Measurements from ENCODE around the gene LLGL1.
"Not testable (repeated sequence)": the region's sequence is repeated elsewhere in the genome, so short reads cannot be mapped to it uniquely, and the experiment has no call there.

Gene LLGL1

GRCh38 chr17:18194804-18195203, 30.6 kb upstream of the LLGL1 start:
- peaks cover 54% of the 10 kb centered on the region for H3K36me3 ChIP-seq (ENCODE audit: control insufficient read depth, low read depth, low read length)
- H3K9me3 ChIP-seq (ENCODE audit: control insufficient read depth, low read depth, low read length): no peaks in the 10 kb centered on the region
- H3K4me3 ChIP-seq (ENCODE audit: low read length): no peak overlapping the region
- no peaks in the 10 kb centered on the region for H3K4me1 ChIP-seq (ENCODE audit: control insufficient read depth, low read depth, low read length)
- H3K27me3 ChIP-seq (ENCODE audit: control insufficient read depth, insufficient read depth, low read length): no peaks in the 10 kb centered on the region
- no peak overlapping the region for H3K9ac ChIP-seq (ENCODE audit: low read length)
- no peak overlapping the region for H3K27ac ChIP-seq (ENCODE audit: low read length)

DNA sequence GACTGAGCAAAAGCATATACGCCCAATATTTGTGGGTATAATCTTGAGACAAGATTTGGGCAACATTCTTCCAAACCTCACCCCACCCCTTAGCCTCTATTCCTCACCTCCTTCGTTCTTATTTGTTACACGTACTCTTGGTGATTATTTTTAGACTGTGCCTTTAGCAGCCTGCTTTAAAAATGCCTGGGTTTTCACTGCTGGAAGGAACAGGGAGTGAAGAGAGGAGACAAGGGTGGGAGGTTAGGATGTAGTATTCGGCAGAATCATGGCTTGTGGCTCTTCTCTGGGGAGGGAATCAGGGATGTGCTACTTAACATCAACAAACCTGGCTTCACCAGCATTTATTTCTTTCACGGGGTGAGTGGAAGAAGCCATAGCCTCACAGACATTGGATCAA, 30.2 kb upstream of the LLGL1 start:
- Histone ChIP-seq H3K4me1 (ENCODE audit: control insufficient read depth, low read depth, low read length) (no peaks in the 10 kb centered on the region), H3K9me3 (ENCODE audit: control insufficient read depth, low read depth, low read length) (no peaks in the 10 kb centered on the region), H3K27me3 (ENCODE audit: control insufficient read depth, insufficient read depth, low read length) (no peaks in the 10 kb centered on the region), H3K27ac (ENCODE audit: low read length) (no peak overlapping the region), H3K4me3 (ENCODE audit: low read length) (no peak overlapping the region), H3K9ac (ENCODE audit: low read length) (no peak overlapping the region), H3K36me3 (ENCODE audit: control insufficient read depth, low read depth, low read length) (peaks cover 54% of the 10 kb centered on the region)

DNA sequence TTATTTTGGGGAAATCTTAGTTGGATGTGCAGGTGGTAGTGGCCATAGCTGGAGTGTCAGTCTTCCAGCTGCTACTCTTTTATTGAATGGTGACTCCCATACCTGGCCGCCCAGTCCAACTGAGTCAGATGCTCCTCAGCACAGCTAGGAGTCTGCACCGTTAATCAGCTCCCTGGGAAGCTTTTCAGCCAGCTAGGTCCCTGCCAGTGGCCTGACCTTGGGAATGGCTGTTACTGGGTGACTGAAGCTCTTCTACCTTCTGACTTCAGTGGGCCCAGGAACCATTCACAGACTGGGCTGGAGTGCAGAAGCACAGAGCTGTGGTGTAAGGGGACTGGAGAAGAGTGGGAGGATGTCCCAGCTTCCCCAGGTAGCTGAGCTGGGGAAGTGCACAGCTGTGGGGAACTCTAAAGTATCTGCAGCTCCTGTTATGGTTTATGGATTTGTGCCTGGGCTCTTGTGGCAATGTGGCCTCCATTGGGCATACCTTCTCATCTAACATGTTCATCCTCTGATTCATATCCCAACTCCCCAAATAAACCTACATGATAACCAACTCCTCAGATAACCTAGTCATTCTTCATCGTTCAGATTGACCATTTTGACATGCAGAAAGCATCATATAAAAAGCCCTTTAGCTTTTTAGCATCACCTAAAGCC, 27.8 kb upstream of the LLGL1 start:
- Histone ChIP-seq H3K27me3 (ENCODE audit: control insufficient read depth, insufficient read depth, low read length) (no peaks in the 10 kb centered on the region), H3K4me1 (ENCODE audit: control insufficient read depth, low read depth, low read length) (no peaks in the 10 kb centered on the region), H3K27ac (ENCODE audit: low read length) (no peak overlapping the region), H3K9ac (ENCODE audit: low read length) (no peak overlapping the region), H3K36me3 (ENCODE audit: control insufficient read depth, low read depth, low read length) (peaks cover 47% of the 10 kb centered on the region), H3K9me3 (ENCODE audit: control insufficient read depth, low read depth, low read length) (no peaks in the 10 kb centered on the region), H3K4me3 (ENCODE audit: low read length) (no peak overlapping the region)

- H3K4me3 ChIP-seq (ENCODE audit: low read length): no peak overlapping the region
- no peaks in the 10 kb centered on the region for H3K4me1 ChIP-seq (ENCODE audit: control insufficient read depth, low read depth, low read length)
- H3K9me3 ChIP-seq (ENCODE audit: control insufficient read depth, low read depth, low read length): no peaks in the 10 kb centered on the region
- no peaks in the 10 kb centered on the region for H3K27me3 ChIP-seq (ENCODE audit: control insufficient read depth, insufficient read depth, low read length)
- no peak overlapping the region for H3K27ac ChIP-seq (ENCODE audit: low read length)
- no peak overlapping the region for H3K9ac ChIP-seq (ENCODE audit: low read length)
- peaks cover 47% of the 10 kb centered on the region for H3K36me3 ChIP-seq (ENCODE audit: control insufficient read depth, low read depth, low read length)
Observed at GRCh38 chr17:18198530-18198929, 26.9 kb upstream of the LLGL1 start.

GRCh38 chr17:18201108-18201507, 24.3 kb upstream of the LLGL1 start:
- H3K9me3 ChIP-seq (ENCODE audit: control insufficient read depth, low read depth, low read length): no peaks in the 10 kb centered on the region
- H3K4me1 ChIP-seq (ENCODE audit: control insufficient read depth, low read depth, low read length): no peaks in the 10 kb centered on the region
- no peak overlapping the region for H3K4me3 ChIP-seq (ENCODE audit: low read length)
- H3K9ac ChIP-seq (ENCODE audit: low read length): no peak overlapping the region
- H3K36me3 ChIP-seq (ENCODE audit: control insufficient read depth, low read depth, low read length): peaks cover 38% of the 10 kb centered on the region
- no peak overlapping the region for H3K27ac ChIP-seq (ENCODE audit: low read length)
- H3K27me3 ChIP-seq (ENCODE audit: control insufficient read depth, insufficient read depth, low read length): no peaks in the 10 kb centered on the region

- Histone ChIP-seq H3K27me3 (ENCODE audit: control insufficient read depth, insufficient read depth, low read length) (no peaks in the 10 kb centered on the region), H3K36me3 (ENCODE audit: control insufficient read depth, low read depth, low read length) (peaks cover 29% of the 10 kb centered on the region), H3K9ac (ENCODE audit: low read length) (no peak overlapping the region), H3K4me1 (ENCODE audit: control insufficient read depth, low read depth, low read length) (no peaks in the 10 kb centered on the region), H3K27ac (ENCODE audit: low read length) (no peak overlapping the region), H3K9me3 (ENCODE audit: control insufficient read depth, low read depth, low read length) (no peaks in the 10 kb centered on the region), H3K4me3 (ENCODE audit: low read length) (no peak overlapping the region)
Observed at GRCh38 chr17:18203308-18203707, 22.1 kb upstream of the LLGL1 start.

- Histone ChIP-seq H3K9me3 (ENCODE audit: control insufficient read depth, low read depth, low read length) (no peaks in the 10 kb centered on the region), H3K27me3 (ENCODE audit: control insufficient read depth, insufficient read depth, low read length) (no peaks in the 10 kb centered on the region), H3K9ac (ENCODE audit: low read length) (no peak overlapping the region), H3K36me3 (ENCODE audit: control insufficient read depth, low read depth, low read length) (peaks cover 43% of the 10 kb centered on the region), H3K27ac (ENCODE audit: low read length) (no peak overlapping the region), H3K4me1 (ENCODE audit: control insufficient read depth, low read depth, low read length) (no peaks in the 10 kb centered on the region), H3K4me3 (ENCODE audit: low read length) (no peak overlapping the region)
Observed at GRCh38 chr17:18205861-18206260, 19.6 kb upstream of the LLGL1 start.

DNA sequence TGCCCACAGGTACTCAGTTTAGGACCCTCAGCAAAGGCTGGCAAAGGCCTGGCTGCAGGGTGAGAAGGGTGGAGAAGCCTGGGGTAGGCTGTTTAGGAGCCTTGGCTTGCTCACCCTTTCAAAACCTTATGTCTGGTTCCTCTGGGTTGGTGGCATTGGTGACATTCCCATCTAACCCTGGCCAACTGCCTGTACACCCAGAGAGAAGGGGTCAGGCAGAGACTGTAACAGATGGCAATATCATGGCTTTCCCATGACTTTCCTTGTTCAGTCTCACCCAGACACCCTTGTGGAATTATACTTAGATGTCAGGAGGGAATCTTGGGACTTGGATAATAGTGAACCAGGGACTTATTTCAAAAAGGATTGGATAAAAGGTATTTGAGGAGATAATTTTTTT, 18.5 kb upstream of the LLGL1 start:
- Histone ChIP-seq H3K27me3 (ENCODE audit: control insufficient read depth, insufficient read depth, low read length) (no peaks in the 10 kb centered on the region), H3K9ac (ENCODE audit: low read length) (no peak overlapping the region), H3K36me3 (ENCODE audit: control insufficient read depth, low read depth, low read length) (peaks cover 43% of the 10 kb centered on the region)

DNA sequence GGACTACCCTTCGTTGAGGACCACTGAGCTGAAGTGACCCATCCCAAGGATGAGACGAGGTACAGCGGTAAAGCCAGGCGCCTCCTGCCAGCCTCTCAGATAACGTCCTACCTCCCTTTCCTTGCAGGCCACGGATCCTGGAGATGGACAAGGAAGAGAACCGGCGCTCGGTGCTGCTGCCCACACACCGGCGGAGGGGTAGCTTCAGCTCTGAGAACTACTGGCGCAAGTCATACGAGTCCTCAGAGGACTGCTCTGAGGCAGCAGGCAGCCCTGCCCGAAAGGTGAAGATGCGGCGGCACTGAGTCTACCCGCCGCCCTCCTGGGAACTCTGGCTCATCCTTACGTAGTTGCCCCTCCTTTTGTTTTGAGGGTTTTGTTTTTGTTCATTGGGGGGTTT, 17.3 kb upstream of the LLGL1 start:
- no peak overlapping the region for H3K4me3 ChIP-seq (ENCODE audit: low read length)

More for the DNA sequence above, 18.5 kb upstream of the LLGL1 start:
- Histone ChIP-seq H3K27ac (ENCODE audit: low read length) (no peak overlapping the region), H3K4me3 (ENCODE audit: low read length) (no peak overlapping the region), H3K9me3 (ENCODE audit: control insufficient read depth, low read depth, low read length) (no peaks in the 10 kb centered on the region), H3K4me1 (ENCODE audit: control insufficient read depth, low read depth, low read length) (no peaks in the 10 kb centered on the region)

DNA sequence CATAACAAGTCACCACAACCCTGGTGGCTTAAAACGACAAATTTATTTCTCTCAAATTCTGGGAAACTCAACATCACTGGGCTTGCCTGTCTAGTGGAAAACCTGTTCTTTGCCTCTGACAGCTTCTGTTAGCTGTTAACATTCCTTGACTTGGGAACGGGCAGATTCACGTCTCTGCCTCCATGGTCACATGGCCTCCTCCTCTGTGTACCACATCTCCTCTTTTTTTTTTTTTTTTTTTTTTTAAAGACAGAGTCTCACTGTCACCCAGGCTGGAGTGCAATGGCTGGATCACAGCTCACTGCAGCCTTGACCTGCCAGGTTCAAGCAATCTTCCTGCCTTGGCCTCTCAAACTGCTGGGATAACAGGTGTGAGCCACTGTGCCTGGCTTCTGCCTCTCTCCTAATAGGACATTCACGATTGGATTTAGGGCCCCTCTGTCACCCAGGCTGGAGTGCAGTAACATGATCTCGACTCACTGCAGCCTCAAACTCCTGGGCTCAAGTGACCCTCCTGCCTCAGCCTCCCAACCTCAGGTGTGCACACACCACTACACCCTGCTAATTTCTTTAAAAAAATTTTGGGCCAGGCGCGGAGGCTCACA, 11.7 kb upstream of the LLGL1 start:
- H3K36me3 ChIP-seq (ENCODE audit: control insufficient read depth, low read depth, low read length): peaks cover 18% of the 10 kb centered on the region
- H3K4me3 ChIP-seq (ENCODE audit: low read length): no peak overlapping the region
- no peak overlapping the region for H3K27ac ChIP-seq (ENCODE audit: low read length)
- H3K4me1 ChIP-seq (ENCODE audit: control insufficient read depth, low read depth, low read length): no peaks in the 10 kb centered on the region
- H3K9me3 ChIP-seq (ENCODE audit: control insufficient read depth, low read depth, low read length): no peaks in the 10 kb centered on the region
- no peak overlapping the region for H3K9ac ChIP-seq (ENCODE audit: low read length)
- no peaks in the 10 kb centered on the region for H3K27me3 ChIP-seq (ENCODE audit: control insufficient read depth, insufficient read depth, low read length)

More for the DNA sequence above, 17.3 kb upstream of the LLGL1 start:
- Histone ChIP-seq H3K27me3 (ENCODE audit: control insufficient read depth, insufficient read depth, low read length) (no peaks in the 10 kb centered on the region), H3K9ac (ENCODE audit: low read length) (no peak overlapping the region), H3K4me1 (ENCODE audit: control insufficient read depth, low read depth, low read length) (no peaks in the 10 kb centered on the region), H3K36me3 (ENCODE audit: control insufficient read depth, low read depth, low read length) (peaks cover 43% of the 10 kb centered on the region), H3K9me3 (ENCODE audit: control insufficient read depth, low read depth, low read length) (no peaks in the 10 kb centered on the region), H3K27ac (ENCODE audit: low read length) (no peak overlapping the region)

GRCh38 chr17:18216906-18217305, 8.5 kb upstream of the LLGL1 start:
- H3K9me3 ChIP-seq (ENCODE audit: control insufficient read depth, low read depth, low read length); H3K27me3 ChIP-seq (ENCODE audit: control insufficient read depth, insufficient read depth, low read length); H3K36me3 ChIP-seq (ENCODE audit: control insufficient read depth, low read depth, low read length); H3K27ac ChIP-seq (ENCODE audit: low read length); H3K4me3 ChIP-seq (ENCODE audit: low read length); H3K4me1 ChIP-seq (ENCODE audit: control insufficient read depth, low read depth, low read length); H3K9ac ChIP-seq (ENCODE audit: low read length): not testable (repeated sequence)

- no peak overlapping the region for H3K9ac ChIP-seq (ENCODE audit: low read length)
- no peaks in the 10 kb centered on the region for H3K4me1 ChIP-seq (ENCODE audit: control insufficient read depth, low read depth, low read length)
- no peaks in the 10 kb centered on the region for H3K9me3 ChIP-seq (ENCODE audit: control insufficient read depth, low read depth, low read length)
- H3K36me3 ChIP-seq (ENCODE audit: control insufficient read depth, low read depth, low read length): no peaks in the 10 kb centered on the region
- no peak overlapping the region for H3K4me3 ChIP-seq (ENCODE audit: low read length)
- H3K27ac ChIP-seq (ENCODE audit: low read length): no peak overlapping the region
- H3K27me3 ChIP-seq (ENCODE audit: control insufficient read depth, insufficient read depth, low read length): no peaks in the 10 kb centered on the region
Observed at GRCh38 chr17:18217412-18218015, 7.9 kb upstream of the LLGL1 start.

Measured in iPS-18a (cell line).